ENCODE data around the gene GRB2. TPM values are rescaled to one million over a fixed set of nuclear protein-coding genes. Genes with fewer than 3 reads are reported as not detected.

Gene GRB2
- total and polyA plus RNA-seq, 2 experiments from 2014 or later: 132 to 198 TPM

DNA sequence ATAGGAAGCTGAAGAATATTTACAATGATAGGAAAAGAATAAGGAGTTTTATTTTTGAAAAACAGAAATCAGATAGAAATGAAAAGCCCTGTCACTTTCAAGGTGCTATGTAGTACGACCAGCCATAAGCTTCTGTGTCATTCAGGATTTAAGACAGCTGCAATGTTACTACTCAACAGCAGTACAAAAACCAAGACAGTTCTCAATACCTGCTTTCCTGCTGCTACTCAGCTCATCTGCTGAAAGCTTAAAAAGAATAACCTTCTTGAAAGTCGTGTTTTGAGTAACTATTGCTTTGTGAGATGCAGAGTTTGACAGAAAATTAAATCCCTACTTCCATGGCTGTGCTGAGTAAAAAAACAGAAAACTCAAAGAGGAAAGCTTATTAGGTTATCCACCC, 8.7 kb downstream of the GRB2 start:
- H3K27me3 ChIP-seq: no peaks in the 10 kb centered on the region
- no peak for DNase-seq (ENCODE audit: low read depth in 1 of 2, low spot score in 1 of 2)
- peak overlapping the region; percentile 29 for H3K27ac ChIP-seq
- TF ChIP-seq, protein P1, sequence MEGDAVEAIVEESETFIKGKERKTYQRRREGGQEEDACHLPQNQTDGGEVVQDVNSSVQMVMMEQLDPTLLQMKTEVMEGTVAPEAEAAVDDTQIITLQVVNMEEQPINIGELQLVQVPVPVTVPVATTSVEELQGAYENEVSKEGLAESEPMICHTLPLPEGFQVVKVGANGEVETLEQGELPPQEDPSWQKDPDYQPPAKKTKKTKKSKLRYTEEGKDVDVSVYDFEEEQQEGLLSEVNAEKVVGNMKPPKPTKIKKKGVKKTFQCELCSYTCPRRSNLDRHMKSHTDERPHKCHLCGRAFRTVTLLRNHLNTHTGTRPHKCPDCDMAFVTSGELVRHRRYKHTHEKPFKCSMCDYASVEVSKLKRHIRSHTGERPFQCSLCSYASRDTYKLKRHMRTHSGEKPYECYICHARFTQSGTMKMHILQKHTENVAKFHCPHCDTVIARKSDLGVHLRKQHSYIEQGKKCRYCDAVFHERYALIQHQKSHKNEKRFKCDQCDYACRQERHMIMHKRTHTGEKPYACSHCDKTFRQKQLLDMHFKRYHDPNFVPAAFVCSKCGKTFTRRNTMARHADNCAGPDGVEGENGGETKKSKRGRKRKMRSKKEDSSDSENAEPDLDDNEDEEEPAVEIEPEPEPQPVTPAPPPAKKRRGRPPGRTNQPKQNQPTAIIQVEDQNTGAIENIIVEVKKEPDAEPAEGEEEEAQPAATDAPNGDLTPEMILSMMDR (IDR thresholded peaks at IDR 0.05; ENCODE audit: low read depth, low read length): no peak
- no peak overlapping the region for H3K4me3 ChIP-seq
- no peaks in the 10 kb centered on the region for H3K9me3 ChIP-seq (ENCODE audit: low read depth)
- peaks cover 28% of the 10 kb centered on the region for H3K4me1 ChIP-seq (ENCODE audit: low read depth)
- no peaks in the 10 kb centered on the region for H3K36me3 ChIP-seq

GRCh38 chr17:75396025-75396424, 9.5 kb downstream of the GRB2 start:
- H3K4me1 ChIP-seq (ENCODE audit: low read depth): peaks cover 28% of the 10 kb centered on the region
- DNase-seq (ENCODE audit: low read depth in 1 of 2, low spot score in 1 of 2): no peak
- no peaks in the 10 kb centered on the region for H3K9me3 ChIP-seq (ENCODE audit: low read depth)
- H3K36me3 ChIP-seq: no peaks in the 10 kb centered on the region
- H3K27ac ChIP-seq: peak overlapping the region; percentile 90
- no peaks in the 10 kb centered on the region for H3K27me3 ChIP-seq
- TF ChIP-seq, protein P1 (IDR thresholded peaks at IDR 0.05; ENCODE audit: low read depth, low read length): no peak
- H3K4me3 ChIP-seq: no peak overlapping the region

- H3K27me3 ChIP-seq: no peaks in the 10 kb centered on the region
- peak overlapping the region; percentile 90 for H3K27ac ChIP-seq
- H3K4me1 ChIP-seq (ENCODE audit: low read depth): peaks cover 36% of the 10 kb centered on the region
- DNase-seq (ENCODE audit: low read depth in 1 of 2, low spot score in 1 of 2): no peak
- H3K9me3 ChIP-seq (ENCODE audit: low read depth): no peaks in the 10 kb centered on the region
- no peaks in the 10 kb centered on the region for H3K36me3 ChIP-seq
- TF ChIP-seq, protein P1 (IDR thresholded peaks at IDR 0.05; ENCODE audit: low read depth, low read length): no peak
- H3K4me3 ChIP-seq: peak overlapping the region; percentile 75
Observed at GRCh38 chr17:75394332-75394918, 11.1 kb downstream of the GRB2 start.

DNA sequence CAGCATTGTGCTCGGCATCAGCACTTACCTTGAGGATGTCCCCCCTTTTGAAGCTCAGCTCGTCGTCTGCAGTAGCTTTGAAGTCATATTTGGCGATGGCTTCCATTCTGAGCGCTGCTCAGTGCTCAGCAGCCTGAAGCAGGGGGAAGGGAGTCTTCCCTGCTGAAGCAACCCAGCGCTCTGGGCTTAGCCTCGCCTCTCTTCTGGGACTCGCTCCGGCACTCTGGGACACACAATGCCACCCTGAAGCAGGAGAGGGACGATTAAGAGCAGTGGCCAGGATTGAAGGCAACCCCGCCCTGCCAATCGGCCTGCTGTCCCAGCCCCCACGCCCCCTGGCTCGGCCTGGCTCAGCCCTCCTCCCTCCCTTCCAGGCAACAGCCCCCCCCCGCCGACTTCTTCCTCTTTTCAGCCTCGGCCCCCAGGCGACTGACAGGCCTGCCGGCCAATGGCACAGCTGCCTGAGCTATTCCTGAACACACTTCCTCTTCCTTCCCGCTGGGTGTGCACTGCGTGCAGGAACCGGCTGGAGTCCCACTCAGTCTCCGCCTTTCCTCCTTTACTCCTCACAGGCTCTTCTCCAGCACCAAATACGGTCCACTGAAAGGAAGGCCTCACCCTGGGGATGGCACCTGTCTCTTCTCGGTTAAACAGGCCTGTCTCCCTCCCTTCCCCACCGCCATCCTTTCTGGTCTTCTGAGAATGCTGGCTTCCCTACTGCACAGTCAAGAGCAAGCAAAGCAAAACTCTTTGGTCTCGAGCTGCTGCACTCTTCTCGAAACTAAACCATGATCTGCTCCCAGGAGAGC, 11.8 kb downstream of the GRB2 start:
- H3K4me1 ChIP-seq (ENCODE audit: low read depth): peaks cover 41% of the 10 kb centered on the region
- H3K4me3 ChIP-seq: peak overlapping the region; percentile 75
- no peaks in the 10 kb centered on the region for H3K27me3 ChIP-seq
- H3K27ac ChIP-seq: peak overlapping the region; percentile 90
- no peaks in the 10 kb centered on the region for H3K36me3 ChIP-seq
- peak; percentile 99 for DNase-seq (ENCODE audit: low read depth in 1 of 2, low spot score in 1 of 2)
- H3K9me3 ChIP-seq (ENCODE audit: low read depth): no peaks in the 10 kb centered on the region
- TF ChIP-seq, protein P1 (IDR thresholded peaks at IDR 0.05; ENCODE audit: low read depth, low read length): no peak

DNA sequence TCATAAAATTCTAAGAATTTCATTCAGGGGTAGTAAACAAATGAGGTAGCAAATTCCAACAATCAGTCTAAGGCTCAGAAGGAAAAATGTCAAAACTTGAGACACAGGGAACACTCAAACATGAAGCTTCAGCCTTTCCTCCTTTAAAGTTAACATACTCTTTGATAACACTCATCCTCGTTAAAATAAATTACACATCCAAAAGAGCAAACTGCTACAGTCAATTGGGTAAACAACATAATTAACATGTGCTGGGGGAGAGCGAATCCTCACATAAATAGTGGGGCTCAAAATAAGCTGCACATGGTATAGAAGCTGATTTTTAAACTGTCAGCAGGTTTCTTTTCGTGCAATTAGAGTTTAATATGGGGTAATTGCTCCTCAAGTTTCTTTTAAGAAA, 12.9 kb downstream of the GRB2 start:
- Histone ChIP-seq H3K27ac (peak overlapping the region; percentile 90), H3K9me3 (ENCODE audit: low read depth) (no peaks in the 10 kb centered on the region), H3K27me3 (no peaks in the 10 kb centered on the region), H3K36me3 (no peaks in the 10 kb centered on the region), H3K4me1 (ENCODE audit: low read depth) (peaks cover 41% of the 10 kb centered on the region), H3K4me3 (peak overlapping the region; percentile 75)
- no peak for DNase-seq (ENCODE audit: low read depth in 1 of 2, low spot score in 1 of 2)
- TF ChIP-seq, protein P1 (IDR thresholded peaks at IDR 0.05; ENCODE audit: low read depth, low read length): no peak

All from cardiac muscle cell (in vitro differentiated cells and primary cell).